ENCODE data around the gene CGB5.

The CGB5 gene

DNA sequence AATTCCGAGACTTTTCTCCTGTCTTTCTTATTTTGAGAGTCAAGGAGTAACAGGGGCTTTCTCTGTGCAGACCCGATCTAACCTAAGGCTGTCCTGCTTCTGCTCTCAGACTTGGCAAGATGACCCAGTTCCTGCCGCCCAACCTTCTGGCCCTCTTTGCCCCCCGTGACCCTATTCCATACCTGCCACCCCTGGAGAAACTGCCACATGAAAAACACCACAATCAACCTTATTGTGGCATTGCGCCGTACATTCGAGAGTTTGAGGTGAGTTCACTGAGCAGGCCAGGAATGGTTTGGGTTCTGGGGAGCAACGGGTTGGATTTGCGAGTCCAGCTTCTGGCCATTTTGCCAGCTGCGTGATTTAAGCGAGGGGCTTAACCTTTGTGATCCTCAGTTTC is 42.6 kb downstream of the CGB5 start:
- DNase-seq (ENCODE audit: low spot score) = no peak

DNA sequence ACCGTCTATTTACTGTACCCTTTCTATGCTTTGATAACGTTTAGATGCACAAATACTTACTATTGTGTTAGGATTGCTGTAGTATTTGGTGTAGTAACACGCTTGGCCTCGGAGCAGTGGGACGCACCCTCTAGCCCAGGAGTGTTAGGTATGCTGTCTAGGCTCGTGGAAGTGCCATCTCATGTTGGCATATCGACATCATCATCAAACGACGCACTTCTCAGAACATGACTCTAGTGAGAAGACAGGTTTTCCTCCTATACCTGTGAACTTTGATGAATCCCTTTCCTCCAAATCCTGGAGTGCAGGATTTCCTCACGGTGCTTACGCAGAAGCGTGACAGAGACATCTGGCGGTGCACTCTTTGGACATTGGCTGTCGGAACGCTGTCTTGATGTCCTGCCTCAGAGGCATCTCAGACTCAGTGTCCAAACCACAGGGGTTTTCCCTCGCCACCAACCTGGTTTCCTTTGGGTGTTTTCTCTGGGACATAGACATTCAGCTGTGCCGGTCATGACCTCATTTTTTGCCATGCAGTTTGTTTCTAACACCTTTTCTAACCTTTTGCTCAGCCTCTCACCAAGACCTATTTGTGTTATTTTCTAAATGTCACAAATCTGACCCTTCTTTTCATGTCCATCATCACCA is 47.9 kb downstream of the CGB5 start:
- DNase-seq (ENCODE audit: low spot score) = no peak

- no peak for DNase-seq (ENCODE audit: low spot score)
Measured at GRCh38 chr19:49092686-49093085, 49.0 kb downstream of the CGB5 start.
